ENCODE measurements around the gene C15orf62. TPM values are rescaled to one million over a fixed set of nuclear protein-coding genes. Genes with fewer than 3 reads are reported as not detected.

The C15orf62 gene
- total RNA-seq, 1 donor from 2014 or later = not detected

DNA sequence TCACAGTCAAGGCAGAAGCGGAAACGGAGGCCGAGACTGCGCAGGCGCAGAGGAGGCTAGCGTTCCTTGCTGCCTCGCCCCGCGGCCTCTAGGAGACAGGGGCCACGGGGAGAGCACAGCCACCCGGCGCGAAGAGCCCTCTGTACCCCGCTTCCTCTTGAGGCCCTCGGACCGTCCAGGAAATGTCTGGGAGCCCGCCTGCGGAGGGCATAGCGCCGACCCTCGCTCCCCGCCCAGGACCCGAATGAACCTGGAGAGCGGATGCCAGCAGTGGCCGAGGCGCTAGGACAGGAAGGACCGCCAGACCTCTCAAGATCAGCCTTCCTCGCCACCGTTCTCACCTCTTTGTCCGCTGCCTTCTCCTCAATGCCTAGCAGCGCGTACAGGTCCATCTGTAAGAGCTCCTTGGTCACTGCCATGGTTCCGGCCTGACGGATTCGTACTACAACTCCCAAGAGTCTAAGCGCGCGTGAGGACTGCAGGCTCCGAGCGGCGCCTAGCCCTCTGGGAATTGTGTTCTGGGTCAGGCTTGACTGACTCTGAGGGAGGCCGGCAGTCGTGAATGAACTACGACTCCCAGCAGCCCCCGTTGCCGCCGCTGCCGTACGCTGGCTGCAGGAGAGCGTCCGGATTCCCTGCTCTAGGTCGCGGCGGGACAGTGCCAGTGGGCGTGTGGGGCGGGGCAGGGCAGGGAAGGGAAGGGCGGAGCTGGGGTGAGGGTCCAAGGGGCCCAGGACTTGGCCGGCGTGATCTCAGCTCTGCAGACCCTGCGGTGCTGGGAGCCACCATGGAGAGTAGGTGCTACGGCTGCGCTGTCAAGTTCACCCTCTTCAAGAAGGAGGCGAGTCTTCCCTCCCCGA lies 37.5 kb downstream of the C15orf62 start, which contains the start of the genes DNAJC17 and ZFYVE19:
TSS of gene DNAJC17 (minus strand) at position 446 of the 860 bp plus-strand sequence. CDS start at position 419, 27 bp downstream.
TSS of gene ZFYVE19 (plus strand) at position 62 of the 860 bp plus-strand sequence. CDS start at position 563, 501 bp downstream.
- peak; percentile 99 for DNase-seq (ENCODE audit: low spot score)
- intact Hi-C loops (cut with DNase I) = loop anchor here (1.0 to 5.0 kb wide), 3 partner anchors 52 to 115 kb away; partner anchors contain the start of genes RMDN3 and VPS18

DNA sequence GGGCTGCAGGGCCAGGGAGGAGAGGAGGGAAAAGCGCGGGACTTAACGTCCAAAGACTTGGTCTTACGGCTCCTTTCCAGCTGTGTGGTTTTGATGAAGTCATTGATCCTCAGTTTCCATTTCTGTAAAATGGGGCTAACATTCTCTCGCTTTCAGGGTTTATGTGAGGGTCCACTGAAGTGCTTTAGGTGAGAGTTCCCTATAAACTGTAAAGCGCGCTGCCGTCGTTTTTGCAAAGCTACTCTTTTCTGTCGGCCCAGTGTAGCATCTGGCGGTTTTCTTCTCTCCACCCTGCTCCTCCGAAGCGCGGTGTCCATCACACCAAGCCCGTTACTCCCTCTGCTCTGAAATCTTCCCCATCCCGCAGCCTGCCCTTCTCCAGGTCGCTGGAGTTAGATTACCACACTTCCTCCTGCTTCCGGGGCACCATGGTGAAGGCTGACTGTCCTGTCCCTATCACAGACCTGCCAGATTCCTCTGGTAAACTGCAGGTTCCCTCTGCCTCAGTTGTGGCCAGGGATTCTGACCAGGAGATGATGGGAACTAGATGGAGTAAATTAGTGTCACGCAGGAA lies 38.2 kb downstream of the C15orf62 start:
- intact Hi-C loops (cut with DNase I) = loop anchor here (1.0 to 5.0 kb wide), 3 partner anchors 53 to 116 kb away; partner anchors contain the start of genes RMDN3 and VPS18

DNA sequence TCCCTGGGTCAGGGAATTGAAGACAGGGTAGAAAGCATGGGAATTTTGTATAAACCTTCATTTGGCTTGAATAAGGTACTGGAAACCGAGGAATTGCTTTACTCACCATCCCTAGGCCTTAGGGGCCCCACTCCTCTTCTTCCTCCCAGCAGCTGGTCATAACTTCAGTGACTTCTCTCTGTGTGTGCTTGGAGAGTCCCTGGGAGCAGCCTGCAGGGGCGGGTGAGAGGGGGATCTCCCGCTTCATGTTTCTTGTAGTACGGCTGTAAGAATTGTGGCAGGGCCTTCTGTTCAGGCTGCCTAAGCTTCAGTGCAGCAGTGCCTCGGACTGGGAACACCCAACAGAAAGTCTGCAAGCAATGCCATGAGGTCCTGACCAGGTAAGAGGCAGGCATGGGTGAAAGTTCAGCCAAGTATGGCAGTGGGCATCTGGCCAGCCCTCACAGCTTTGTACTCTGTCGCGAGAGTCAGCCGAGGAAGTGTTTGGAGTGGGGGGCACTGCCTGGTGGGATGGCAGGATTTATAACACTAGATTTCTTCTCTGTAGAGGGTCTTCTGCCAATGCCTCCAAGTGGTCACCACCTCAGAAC lies 39.2 kb downstream of the C15orf62 start:
- no peak for DNase-seq (ENCODE audit: low spot score)
- intact Hi-C loops (cut with DNase I) = loop anchor here (5.0 kb wide), 1 partner anchor 117 kb away; no protein-coding TSS in a partner anchor

More for the DNA sequence above, 38.2 kb downstream of the C15orf62 start:
- DNase-seq (ENCODE audit: low spot score) = no peak

DNA sequence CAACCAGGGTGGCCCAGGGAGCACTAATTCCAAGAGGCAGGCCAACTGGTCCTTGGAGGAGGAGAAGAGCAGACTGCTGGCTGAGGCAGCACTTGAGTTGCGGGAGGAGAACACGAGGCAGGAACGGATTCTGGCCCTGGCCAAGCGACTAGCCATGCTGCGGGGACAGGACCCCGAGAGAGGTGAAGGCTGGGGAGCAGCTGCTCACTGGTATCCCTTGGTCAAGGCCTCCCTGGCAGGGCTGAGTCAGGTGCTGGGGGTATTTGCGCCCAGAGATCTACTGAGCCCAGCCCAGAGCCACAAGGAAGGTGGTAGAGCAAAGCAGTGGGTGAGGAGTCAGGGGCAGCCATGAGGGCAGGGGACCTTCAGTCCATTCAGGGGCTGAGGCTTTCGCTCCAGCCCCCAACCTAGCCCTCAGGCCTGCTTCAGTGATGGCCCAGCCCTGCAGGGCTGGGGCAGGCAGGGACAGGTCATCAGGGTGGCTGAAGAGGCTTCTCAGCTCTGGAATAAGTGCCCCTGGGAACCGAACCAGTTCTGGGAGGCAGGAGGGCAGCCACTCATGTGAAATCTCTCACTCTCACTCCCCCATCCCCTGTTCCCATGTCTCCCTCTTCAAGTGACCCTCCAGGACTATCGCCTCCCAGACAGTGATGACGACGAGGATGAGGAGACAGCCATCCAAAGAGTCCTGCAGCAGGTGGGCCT lies 43.1 kb downstream of the C15orf62 start:
- DNase-seq (ENCODE audit: low spot score) = no peak
- intact Hi-C loops (cut with DNase I) = no loop called here

DNA sequence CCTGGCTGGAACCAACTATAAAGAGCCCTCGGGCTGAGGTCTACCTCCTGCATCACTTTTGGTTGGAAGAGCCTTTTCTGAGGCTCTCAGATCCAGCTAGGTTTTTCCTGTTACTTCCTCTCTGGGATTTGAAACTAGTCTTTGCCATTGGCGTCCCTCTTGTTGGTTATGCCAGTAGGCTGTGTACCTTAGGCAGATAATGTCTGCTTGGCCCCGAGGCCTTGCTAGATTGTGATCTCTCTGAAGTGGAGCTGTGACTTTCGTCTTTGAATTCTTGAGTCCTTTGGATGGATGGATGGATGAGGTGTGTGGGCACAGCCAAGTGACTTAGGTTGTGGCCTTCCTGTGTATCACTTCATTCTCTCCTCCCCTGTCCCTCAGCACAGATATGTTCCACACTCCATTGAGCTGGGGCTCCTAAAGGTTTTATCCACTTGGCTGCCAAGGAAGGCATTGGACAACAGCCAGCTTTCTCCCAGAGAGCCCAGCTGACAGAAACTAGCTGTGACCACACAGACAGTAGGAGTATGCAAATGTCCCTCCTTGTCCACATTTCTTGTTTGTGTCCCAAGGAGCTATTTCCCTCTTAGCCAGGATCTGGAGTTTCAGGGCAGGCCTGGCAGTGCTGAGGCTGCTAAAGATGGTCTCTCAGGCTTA lies 45.4 kb downstream of the C15orf62 start:
- intact Hi-C loops (cut with DNase I) = no loop called here
- DNase-seq (ENCODE audit: low spot score) = no peak

DNA sequence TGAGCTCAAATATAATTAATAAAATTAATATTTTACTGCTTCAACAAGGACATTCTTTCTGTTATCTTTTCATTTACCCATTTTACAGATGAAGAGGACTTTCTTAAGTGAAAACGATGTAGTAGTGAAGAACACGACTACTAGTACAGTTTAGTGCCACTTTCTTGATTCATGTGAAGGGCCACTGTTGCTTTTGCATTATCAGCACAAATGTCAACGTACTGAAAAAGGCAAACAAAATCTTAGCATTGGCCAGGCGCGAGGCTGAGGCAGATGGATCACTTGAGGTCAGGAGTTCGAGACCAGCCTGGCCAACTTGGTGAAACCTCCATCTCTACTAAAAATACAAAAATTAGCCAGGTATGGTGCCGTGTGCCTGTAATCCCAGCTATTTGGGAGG lies 49.3 kb downstream of the C15orf62 start:
- no peak for DNase-seq (ENCODE audit: low spot score)
- intact Hi-C loops (cut with DNase I) = no loop called here

DNA sequence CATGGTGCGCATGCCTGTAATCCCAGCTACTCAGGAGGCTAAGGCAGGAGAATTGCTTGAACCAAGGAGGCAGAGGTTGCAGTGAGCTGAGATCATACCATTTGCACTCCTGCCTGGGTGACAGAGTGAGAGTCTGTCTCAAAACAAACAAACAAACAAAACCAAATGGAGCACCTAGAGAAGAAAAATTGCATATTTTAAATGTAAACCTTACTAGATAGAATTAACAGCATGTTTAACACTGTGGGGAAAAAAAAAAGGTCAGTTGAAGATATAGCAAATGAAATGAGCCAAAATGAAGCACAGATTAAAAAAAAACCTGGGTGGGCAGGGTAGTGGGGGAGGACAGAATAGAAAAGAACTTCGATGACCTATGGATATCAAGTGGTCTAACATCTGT lies 51.4 kb downstream of the C15orf62 start:
- intact Hi-C loops (cut with DNase I) = no loop called here
- DNase-seq (ENCODE audit: low spot score) = no peak

Other genes starting within 250 kb of the C15orf62 start
- gene CCDC32, start 204.9 kb upstream of the C15orf62 start, total RNA-seq = 21.3 TPM
- 8.7 TPM for gene RPUSD2, start 200.7 kb upstream of the C15orf62 start, total RNA-seq
- gene KNL1, start 175.7 kb upstream of the C15orf62 start, total RNA-seq = 0.43 TPM
- 0.51 TPM for gene RAD51, start 74.8 kb upstream of the C15orf62 start, total RNA-seq
- gene RMDN3, start 14.7 kb upstream of the C15orf62 start, total RNA-seq = 21.1 TPM
- 1.6 TPM for gene GCHFR, start 5.9 kb upstream of the C15orf62 start, total RNA-seq
- gene ZFYVE19, start 37.1 kb downstream of the C15orf62 start, total RNA-seq = 11.0 TPM
- gene DNAJC17, start 37.5 kb downstream of the C15orf62 start, total RNA-seq = 19.1 TPM
- not detected for gene PPP1R14D, start 58.7 kb downstream of the C15orf62 start, total RNA-seq
- gene SPINT1, start 74.1 kb downstream of the C15orf62 start, total RNA-seq = 0.59 TPM
- 0.13 TPM for gene RHOV, start 104.3 kb downstream of the C15orf62 start, total RNA-seq
- 16.0 TPM for gene VPS18, start 124.5 kb downstream of the C15orf62 start, total RNA-seq
- 11.5 TPM for gene DLL4, start 159.4 kb downstream of the C15orf62 start, total RNA-seq
- 1.6 TPM for gene CHAC1, start 183.5 kb downstream of the C15orf62 start, total RNA-seq

Data from cardiac septum (tissue), 1 donor.